Calu3 (cell line): ENCODE data around the gene TEX264. TPM values are rescaled to one million over a fixed set of nuclear protein-coding genes. Genes with fewer than 3 reads are reported as not detected.

Source experiments
- BruUV-seq: library from RNA; stranded (reverse); fragments of 400-500 nt; replicated peaks from 2 replicates; lab custom pipeline; 2021; lab: Mats Ljungman, UMichigan
- CTCF ChIA-PET: fragments of 300-600 bp; sonication (Branson Sonifier 250); formaldehyde crosslinking; loops from one replicate; lab custom pipeline; 2022; ENCODE audit warnings: antibody characterized with exemption; lab: Charles Lee
- DNase-seq: peaks from one replicate; pipeline ENCODE4 v3.0.0; 2022
- H3K27ac Mint-ChIP-seq: one replicate; pipeline ENCODE4 v1.8.0; 2022; ENCODE audit warnings: mixed read lengths; ENCODE audit not compliant: unreplicated experiment
- H3K27me3 Mint-ChIP-seq: one replicate; pipeline ENCODE4 v1.8.0; 2022; ENCODE audit warnings: mixed read lengths; ENCODE audit not compliant: unreplicated experiment
- H3K36me3 Mint-ChIP-seq: one replicate; pipeline ENCODE4 v1.8.0; 2022; ENCODE audit warnings: mild to moderate bottlenecking, moderate library complexity, mixed read lengths; ENCODE audit not compliant: insufficient read depth, unreplicated experiment
- H3K4me1 Mint-ChIP-seq: one replicate; pipeline ENCODE4 v1.8.0; 2022; ENCODE audit warnings: mild to moderate bottlenecking, low read depth, mixed read lengths; ENCODE audit not compliant: unreplicated experiment
- H3K4me3 Mint-ChIP-seq: one replicate; pipeline ENCODE4 v1.8.0; 2022; ENCODE audit warnings: mild to moderate bottlenecking, low read depth, moderate library complexity, mixed read lengths; ENCODE audit not compliant: unreplicated experiment
- H3K9me3 Mint-ChIP-seq: one replicate; pipeline ENCODE4 v1.8.0; 2022; ENCODE audit warnings: low read depth, mixed read lengths; ENCODE audit not compliant: unreplicated experiment
- intact Hi-C: fragments of 100-400 bp; cut with micrococcal nuclease; formaldehyde crosslinking; loops from one replicate; pipeline ENCODE4 v1.10.0; 2022; ENCODE audit not compliant: unreplicated experiment
- total RNA-seq: library from RNA; stranded (reverse); gene quantifications from 2 replicates; pipeline ENCODE4 v1.2.3, GENCODE V29; 2022
- TF ChIP-seq, protein P1 (sequence below): fragments of 200-600 bp; IDR thresholded peaks from one replicate; pipeline ENCODE4 v1.8.0; 2022; ENCODE audit warnings: antibody characterized with exemption; ENCODE audit not compliant: unreplicated experiment

TEX264 gene
- total RNA-seq, 1 experiment from 2014 or later: 37.0 TPM

DNA sequence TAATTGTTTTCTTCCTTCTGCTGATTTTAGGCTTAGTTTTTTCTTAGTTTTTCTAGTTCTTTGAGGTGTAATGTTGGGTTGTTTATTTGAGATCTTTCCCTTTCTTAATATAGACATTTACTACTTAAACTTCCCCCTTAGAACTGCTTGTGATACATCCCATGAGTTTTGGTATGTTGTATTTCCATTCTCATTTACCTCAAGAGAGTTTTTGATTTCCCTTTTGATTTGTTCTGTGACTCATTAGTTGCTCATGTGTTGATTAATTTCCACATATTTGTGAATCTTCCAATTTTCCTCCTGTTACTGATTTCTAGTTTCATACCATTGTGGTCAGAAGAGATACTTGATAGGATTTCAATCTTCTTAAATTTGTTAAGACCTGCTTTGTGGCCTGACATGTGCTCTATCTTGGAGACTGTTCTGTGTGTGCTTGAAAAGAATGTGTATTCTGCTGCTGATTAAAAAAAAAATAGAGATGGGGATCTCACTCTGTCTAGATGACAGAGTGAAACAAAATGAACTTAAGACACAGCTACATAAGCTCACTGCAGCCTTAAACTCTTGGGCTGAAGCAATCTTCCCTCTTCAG lies 58.1 kb downstream of the TEX264 start:
- Mint-ChIP-seq H3K27me3 (no peaks in the 10 kb centered on the region), H3K4me1 (peaks cover 16% of the 10 kb centered on the region), H3K27ac (no peak overlapping the region), H3K4me3 (no peak overlapping the region), H3K36me3 (no peaks in the 10 kb centered on the region), H3K9me3 (no peaks in the 10 kb centered on the region)
- no TSS peak for BruUV-seq
- TF ChIP-seq, protein P1, sequence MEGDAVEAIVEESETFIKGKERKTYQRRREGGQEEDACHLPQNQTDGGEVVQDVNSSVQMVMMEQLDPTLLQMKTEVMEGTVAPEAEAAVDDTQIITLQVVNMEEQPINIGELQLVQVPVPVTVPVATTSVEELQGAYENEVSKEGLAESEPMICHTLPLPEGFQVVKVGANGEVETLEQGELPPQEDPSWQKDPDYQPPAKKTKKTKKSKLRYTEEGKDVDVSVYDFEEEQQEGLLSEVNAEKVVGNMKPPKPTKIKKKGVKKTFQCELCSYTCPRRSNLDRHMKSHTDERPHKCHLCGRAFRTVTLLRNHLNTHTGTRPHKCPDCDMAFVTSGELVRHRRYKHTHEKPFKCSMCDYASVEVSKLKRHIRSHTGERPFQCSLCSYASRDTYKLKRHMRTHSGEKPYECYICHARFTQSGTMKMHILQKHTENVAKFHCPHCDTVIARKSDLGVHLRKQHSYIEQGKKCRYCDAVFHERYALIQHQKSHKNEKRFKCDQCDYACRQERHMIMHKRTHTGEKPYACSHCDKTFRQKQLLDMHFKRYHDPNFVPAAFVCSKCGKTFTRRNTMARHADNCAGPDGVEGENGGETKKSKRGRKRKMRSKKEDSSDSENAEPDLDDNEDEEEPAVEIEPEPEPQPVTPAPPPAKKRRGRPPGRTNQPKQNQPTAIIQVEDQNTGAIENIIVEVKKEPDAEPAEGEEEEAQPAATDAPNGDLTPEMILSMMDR: no peak
- no peak for DNase-seq
- CTCF ChIA-PET: no interaction called here
- intact Hi-C loops: no loop called here

DNA sequence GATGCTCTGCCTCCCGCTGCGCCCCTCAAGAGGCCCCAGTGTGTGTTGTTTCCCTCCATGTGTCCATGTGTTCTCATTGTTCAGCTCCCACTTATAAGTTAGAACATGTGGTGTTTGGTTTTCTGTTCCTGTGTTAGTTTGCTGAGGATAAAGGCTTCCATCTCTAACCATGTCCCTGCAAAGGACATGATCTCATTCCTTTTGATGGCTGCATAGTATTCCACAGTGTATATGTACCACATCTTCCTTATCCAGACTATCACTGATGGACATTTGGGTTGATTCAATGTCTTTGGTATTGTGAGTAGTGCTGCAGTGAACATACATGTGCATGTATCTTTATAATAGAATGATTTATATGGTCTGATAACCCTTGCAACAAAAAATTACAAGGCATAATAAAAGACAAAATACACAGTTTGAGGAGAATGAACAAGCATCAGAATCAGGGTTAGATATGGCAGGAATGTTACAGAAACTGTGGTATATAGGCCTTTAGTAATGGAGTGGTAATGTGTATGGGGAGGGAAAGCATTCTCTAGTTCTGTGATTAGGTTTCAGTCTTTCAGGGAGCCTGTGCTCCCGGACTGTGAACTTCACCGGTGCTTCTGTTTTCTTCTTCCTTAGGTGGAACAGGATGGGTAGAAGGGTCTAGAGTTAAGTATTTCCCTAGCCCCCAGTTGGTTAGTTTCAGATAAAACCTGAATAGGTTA lies 63.0 kb downstream of the TEX264 start:
- peaks cover 11% of the 10 kb centered on the region for H3K4me1 Mint-ChIP-seq
- CTCF ChIA-PET: no interaction called here
- TF ChIP-seq, protein P1: no peak
- H3K27ac Mint-ChIP-seq: no peak overlapping the region
- no TSS peak for BruUV-seq
- intact Hi-C loops: no loop called here
- H3K27me3 Mint-ChIP-seq: peaks cover 14% of the 10 kb centered on the region
- no peak for DNase-seq
- no peaks in the 10 kb centered on the region for H3K9me3 Mint-ChIP-seq
- no peak overlapping the region for H3K4me3 Mint-ChIP-seq
- H3K36me3 Mint-ChIP-seq: no peaks in the 10 kb centered on the region

DNA sequence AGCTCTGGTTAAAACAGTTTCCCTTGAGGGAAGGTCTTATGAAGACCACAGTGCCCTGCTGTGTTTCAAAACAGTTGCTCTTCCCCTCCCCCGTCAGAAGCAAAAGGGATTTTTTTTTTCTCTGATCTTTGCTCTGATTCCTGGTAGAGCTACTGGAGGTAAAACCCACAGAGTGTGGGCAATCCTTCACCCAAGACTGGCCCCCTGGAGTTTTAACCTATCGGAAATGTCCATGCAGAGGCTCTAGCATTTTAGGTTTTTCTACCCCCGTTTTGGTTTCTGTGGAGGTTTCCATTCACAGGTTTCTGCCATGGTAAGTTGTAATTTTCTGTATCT lies 63.5 kb downstream of the TEX264 start:
- no peak overlapping the region for H3K4me3 Mint-ChIP-seq
- no TSS peak for BruUV-seq

DNA sequence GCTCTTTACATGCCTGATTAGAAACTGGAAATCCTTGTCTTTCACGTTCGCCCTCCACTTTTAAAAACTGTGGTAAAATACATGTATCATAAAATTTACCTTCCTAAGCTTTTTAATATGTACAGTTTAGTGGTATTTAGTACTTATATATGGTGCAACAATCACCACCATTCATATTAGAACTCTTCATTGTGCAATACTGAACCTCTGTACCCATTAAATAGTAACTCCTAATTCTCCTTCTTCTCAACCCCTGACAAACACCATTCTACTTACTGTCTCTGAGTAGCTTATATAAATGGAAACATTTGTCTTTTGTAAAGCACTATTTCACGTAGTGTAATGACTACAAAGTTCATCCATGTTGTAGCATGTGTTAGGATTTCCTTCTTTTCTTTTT lies 64.0 kb downstream of the TEX264 start:
- H3K27me3 Mint-ChIP-seq: peaks cover 24% of the 10 kb centered on the region
- no peak overlapping the region for H3K27ac Mint-ChIP-seq
- no peaks in the 10 kb centered on the region for H3K9me3 Mint-ChIP-seq
- no TSS peak for BruUV-seq
- CTCF ChIA-PET: interaction anchor here (0.7 kb wide), 1 partner anchor 1826 kb away, joined by 3 read pairs; no protein-coding TSS in a partner anchor
- H3K36me3 Mint-ChIP-seq: no peaks in the 10 kb centered on the region
- H3K4me3 Mint-ChIP-seq: no peak overlapping the region
- no peak for DNase-seq
- H3K4me1 Mint-ChIP-seq: peaks cover 1% of the 10 kb centered on the region
- intact Hi-C loops: no loop called here
- TF ChIP-seq, protein P1: no peak

More for the DNA sequence above, 63.5 kb downstream of the TEX264 start:
- Mint-ChIP-seq H3K9me3 (no peaks in the 10 kb centered on the region), H3K27me3 (peaks cover 19% of the 10 kb centered on the region), H3K27ac (no peak overlapping the region), H3K4me1 (peaks cover 6% of the 10 kb centered on the region), H3K36me3 (no peaks in the 10 kb centered on the region)
- CTCF ChIA-PET: interaction anchor here (0.7 kb wide), 1 partner anchor 1826 kb away, joined by 3 read pairs; no protein-coding TSS in a partner anchor
- intact Hi-C loops: no loop called here
- TF ChIP-seq, protein P1: no peak
- no peak for DNase-seq
